GM19467 (cell line): ENCODE measurements around the gene GOLPH3.
"Not testable (repeated sequence)": the region's sequence is repeated elsewhere in the genome, so short reads cannot be mapped to it uniquely, and the experiment has no call there.

ENCODE experiments used
- ATAC-seq: cut with Tn5 transposase; IDR thresholded peaks from one replicate; pipeline ENCODE4 v1.9.1; 2021; ENCODE audit warnings: mild to moderate bottlenecking, moderate library complexity; ENCODE audit not compliant: unreplicated experiment

Gene GOLPH3

DNA sequence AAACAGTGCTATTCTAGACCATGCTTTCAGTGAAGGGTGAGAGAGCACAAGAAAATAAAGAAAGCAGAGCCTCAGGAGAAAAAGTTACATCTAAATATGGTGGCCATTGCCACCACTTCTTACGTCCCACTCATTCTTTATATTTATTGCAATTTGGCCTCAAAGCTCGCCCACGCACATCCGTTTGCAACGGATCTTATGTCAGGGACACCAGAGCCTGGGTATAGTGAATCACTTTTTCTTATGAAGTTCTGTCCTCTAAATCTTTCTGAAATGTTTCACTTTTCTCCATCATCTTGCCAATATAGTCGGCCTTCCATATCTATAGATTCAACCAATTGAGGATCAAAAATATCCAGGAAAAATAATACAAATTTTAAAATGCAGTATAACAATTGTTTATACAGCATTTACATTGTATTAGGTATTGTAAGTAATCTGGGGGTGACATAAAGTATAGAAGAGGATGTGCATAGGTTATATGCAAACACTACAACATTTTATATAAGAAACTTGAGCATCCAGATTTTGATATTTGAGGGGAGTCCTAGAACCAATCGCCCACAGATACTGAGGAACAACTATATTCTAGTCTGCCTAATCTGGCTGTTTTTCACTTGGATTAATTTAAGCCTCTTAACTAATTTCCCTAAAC, 35.2 kb downstream of the GOLPH3 start:
- ATAC-seq: no peak

DNA sequence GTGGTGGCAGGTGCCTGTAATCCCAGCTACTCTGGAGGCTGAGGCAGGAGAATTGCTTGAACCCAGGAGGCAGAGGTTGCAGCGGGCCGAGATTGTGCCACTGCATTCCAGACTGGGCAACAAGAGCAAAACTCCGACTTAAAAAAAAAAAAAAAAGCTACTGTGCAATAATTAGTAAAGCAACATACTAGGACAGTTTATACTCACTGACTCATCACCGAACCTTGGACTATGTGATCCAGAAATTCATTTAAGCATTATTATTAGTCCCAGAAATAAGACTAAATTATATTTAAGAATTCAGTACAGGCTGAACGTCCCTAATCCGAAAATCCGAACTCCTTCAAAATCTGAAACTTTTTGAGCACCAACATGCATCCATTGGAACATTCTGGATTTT, 37.8 kb downstream of the GOLPH3 start:
- no peak for ATAC-seq

DNA sequence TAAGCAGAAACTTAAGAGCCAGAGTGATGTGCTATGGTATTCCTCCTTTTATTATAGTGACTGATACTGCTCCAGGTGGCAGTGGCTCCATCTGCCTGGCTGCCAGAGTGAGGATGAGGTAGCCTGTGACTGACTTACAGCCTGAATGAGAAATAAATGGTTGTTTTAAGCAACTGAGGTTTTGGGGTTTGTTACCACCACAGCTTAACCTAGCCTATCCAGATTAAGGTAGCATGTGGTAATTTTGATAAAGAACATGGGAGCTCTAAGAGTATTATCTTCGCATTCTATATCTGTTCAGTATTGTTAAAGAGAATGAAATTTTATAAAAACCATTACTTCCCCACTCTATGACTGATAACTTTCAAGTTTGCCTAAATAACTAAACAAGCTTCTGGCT, 39.0 kb downstream of the GOLPH3 start:
- no peak for ATAC-seq

DNA sequence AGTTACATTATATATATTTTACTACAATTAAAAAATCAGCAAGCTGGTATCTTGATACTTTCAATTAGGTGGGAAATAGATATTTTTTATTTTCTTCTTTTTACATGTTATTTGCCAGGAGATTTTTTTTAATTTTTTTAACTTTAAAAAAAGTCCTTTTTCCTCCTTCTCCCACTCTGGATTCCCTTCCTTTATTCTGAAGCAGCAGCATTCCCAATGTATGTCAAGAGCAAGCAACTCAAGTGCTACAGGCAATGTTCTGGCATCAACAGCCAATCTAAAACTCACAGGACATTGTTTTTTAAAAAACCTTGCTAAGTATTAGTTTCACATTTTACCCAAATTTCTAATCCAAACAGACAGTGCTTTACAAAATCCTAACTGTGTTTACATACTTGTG, 41.4 kb downstream of the GOLPH3 start:
- ATAC-seq: no peak

DNA sequence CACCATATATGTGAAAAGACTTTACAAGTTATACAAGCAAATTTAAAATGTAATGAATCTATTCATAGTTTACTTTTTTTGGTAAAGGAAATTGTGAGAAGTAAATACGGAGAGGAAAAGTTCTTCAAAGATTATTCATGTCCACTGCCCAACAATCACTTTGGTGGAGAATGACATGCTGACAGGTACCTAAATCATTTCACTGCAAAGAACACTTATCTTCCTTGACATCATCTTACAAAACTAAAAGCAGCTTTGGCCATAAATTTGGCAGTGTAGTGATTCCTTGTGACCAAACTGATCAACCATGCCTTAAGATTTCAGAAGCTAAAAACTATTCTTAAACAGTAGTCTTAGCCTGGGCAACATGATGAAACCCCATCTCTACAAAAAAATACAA, 42.5 kb downstream of the GOLPH3 start:
- ATAC-seq: no peak

DNA sequence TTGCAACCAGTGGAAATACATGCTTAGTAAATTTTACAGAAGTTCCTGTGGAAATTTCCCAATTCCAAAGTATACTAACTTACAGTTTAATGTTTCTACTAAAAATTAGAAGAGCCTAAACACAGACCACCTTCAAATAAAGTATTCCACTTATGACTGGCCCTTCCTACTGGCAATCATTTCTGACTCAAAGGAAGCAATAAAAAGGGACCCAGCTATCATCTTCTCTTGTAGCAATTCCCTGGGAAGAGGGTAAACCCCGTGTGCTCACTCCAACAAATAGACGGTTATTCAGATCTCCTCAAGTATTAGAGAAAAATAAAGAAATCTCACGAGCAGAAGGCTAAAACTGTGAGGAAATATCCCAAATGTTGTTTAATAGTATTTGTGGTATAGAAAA, 43.3 kb downstream of the GOLPH3 start:
- ATAC-seq: no peak

DNA sequence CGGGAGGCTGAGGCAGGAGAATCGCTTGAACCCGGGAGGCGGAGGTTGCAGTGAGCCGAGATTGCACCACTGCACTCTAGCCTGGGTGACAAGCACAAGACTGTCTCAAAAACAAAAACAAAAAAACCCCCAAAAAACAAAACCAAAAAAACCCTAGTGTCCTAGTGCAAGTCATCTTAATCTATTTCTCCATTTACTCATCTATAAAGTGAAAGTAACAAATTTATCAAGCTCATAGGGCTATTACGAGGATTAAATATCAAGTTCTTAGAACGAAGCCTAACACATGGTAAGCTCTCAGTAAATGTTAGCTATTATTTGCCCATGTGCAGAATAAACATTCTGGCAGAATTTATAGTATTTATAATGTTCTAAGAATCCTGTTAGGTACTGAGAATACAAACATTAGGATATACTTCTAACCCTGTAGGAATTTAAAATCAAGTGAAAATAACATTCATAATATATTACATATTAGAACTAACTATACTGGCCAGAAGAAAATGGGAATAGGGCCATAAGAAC, 45.0 kb downstream of the GOLPH3 start:
- ATAC-seq: no peak

DNA sequence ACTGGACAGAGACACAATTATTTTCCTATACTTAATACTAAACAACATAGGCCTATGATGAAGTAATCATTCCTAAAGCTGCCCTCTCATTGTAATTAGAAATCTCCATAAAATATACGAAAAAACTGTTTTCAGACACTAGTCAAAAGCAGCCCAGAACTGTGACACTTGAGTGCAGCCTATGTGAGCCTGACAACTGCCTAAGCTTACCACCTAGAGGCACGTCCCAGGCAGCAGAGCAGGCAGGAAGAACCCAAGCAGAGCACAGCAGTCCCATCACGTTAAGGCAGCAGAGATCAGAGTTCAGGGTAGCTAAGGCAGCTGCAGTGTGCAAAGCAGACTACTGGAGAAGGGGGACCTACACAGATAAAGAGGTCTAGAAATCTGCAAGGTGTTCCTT, 46.4 kb downstream of the GOLPH3 start:
- no peak for ATAC-seq

DNA sequence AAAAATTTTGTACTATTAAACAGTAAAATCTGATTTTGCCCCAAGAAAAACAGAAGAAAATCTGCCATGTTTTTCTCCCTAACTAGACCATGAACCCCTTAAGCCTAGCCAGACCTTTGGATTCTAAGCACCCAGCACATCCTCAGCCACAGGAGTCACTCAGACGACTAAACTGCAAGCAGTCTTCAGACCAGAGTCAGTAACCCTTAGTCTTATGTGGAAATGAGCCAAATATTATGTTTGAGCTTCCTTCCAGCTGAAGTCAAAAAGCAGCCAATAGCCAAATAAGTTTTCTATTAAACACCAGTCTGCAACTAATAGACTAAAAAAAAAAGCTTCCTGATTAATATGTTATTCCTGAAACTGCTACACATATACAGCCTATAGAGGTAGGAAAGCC, 47.4 kb downstream of the GOLPH3 start:
- ATAC-seq: no peak

DNA sequence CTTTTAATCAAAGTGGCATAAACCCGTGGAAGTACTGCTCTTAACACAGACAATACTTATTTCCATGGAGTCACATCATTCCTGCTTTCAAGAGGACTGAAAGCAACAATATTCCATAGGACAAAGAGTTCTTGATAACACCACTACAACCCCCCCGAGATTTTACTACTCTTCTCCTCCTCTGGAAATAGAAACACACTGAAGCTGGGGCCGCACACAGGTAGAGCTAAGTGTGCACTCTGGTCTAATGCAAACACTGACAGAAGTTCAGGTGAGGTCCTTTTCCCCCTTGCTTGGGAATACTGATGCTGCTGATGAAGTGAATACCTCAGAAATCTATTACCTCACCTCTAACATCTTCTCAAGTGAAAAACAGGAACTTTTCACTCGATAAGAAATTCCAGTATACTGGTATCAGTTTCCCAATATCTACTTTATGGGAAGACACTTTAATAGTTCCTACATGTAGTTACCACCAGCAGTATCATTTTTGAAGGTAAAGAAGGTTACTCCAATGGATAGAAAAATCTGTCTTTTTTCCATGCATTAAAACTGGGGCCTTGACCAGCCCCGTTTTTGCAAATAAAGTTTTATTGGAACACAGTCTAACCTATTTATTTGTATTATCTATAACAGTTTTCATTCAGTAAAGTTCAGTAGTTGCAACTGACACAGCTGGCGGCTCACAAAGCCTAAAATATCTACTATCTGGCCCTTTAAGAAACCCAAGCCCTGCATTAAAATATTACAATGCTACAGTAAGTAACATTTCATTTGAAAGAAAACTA, 50.0 kb downstream of the GOLPH3 start:
- ATAC-seq: no peak

DNA sequence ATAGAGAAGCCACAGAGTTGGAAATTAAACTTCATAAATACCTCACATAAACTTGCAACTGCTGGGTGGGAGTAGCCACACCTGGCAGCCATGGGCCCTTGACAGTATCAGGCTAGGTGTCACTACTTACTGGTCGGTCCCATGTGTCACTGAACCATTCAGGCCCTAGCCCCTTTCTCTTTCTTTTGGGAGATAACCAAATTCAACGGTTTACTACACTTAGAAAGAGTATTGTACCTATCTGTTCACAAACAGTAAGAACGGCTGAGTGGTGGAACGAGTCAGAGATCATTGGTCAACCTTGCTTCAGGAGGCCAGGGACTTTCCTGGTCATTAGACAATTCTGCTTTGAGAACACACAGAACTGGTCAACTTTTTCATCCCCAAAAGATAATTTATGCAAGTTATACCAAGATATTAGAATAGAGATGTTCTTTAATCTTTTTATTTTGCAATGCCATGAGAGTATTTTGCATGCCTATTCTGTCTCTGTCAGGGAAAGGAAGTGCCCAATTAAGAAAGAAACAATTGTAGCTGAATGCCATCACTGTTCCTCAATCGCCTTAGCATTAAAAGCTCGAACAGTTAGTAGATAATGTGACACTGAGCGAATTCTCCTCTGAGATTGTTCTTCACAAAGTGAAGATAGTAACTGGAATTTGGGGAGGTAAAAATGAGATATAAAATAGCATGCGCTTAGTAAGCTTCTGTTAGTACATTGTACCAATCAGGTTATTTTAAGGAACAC, 50.9 kb downstream of the GOLPH3 start:
- ATAC-seq: no peak

DNA sequence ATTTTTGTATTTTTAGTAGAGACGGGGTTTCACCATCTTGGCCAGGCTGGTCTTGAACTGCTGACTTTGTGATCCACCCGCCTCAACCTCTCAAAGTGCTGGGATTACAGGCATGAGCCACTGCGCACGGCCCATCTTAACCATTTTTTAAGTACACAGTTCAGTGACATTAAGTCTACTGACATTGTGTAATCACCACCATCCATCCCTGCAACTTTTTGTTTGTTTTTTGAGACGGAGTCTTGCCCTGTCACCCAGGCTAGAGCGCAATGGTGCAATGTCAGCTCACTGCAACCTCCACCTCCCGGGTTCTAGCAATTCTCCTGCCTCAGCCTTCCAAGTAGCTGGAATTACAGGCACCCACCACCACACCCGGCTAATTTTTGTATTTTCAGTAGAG, 55.2 kb downstream of the GOLPH3 start:
- ATAC-seq: not testable (repeated sequence)

DNA sequence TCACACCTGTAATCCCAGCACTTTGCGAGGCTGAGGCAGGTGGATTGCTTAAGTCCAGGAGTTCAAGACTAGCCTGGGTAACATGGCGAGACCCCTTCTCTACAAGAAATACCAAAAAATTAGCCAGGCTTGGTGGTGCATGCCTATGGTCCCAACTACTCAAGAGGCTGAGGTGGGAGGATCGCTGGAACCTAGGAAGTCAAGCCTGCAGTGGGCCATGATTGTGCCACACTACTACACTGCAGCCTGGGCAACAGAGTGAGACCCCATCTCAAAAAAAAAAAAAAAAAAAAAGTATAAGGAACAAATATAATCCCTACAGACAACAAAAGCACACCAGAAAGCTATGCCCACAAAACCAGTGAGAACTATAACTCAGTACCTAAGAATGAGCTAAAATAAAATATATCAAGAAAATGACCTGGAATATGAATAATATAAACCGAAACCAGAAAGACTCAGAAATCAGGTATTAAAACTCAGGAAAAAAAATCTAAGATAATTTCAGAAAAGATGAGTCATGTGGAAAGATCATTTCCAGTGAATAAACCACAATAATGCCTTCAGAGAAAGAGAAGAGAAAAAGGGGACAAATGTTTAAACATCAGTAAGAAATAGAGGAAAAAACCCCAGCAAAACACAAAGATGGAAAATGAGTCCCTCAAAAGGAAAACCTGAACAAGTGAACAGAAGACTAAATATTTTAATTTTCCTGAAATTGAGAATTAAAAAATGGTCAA, 57.4 kb downstream of the GOLPH3 start:
- no peak for ATAC-seq

DNA sequence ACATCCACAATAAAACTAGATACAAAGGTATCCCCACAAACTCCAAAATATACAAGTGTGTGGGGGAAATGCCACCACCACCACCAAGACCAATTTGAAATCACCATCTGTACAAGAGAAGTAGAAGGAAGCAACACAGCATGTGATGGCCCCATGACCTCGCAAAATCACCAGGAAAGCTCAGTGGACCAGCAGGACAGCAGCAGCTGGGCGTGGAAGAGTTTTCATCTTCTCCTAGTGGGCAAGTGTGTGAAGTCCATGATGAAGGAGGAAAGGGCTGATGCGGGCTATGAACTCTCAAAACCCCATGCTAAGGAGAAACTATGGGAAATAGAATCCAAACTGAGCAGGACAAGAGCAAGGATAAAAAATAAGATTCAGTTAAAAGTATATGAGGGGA, 58.1 kb downstream of the GOLPH3 start:
- ATAC-seq: no peak

DNA sequence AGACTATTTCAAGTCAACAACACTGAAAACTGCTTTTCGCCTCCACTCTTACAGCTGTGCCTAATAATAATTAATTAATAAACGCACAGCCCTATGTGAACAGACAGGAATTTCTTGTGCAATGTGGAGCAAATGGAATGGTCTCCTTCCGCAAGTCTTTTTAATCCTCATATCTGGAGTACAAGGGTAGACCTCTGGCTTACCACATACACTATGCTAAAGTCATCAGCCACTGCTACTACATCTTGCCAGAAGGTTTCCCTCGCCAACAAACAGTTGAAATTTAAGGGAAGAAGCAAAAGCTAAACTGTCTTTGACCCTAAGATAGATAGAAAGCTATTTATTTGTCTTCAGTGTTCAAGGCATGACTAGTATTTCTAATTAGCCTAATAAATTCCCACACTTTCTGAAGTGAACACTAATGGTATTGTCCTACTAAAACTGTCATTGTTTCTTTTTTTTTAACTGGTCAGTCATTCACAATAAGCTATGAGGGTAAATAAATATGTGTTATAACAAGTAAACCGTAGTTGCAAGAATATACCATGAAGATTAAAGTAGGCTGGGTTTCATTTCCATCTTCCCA, 63.9 kb downstream of the GOLPH3 start:
- ATAC-seq: no peak

DNA sequence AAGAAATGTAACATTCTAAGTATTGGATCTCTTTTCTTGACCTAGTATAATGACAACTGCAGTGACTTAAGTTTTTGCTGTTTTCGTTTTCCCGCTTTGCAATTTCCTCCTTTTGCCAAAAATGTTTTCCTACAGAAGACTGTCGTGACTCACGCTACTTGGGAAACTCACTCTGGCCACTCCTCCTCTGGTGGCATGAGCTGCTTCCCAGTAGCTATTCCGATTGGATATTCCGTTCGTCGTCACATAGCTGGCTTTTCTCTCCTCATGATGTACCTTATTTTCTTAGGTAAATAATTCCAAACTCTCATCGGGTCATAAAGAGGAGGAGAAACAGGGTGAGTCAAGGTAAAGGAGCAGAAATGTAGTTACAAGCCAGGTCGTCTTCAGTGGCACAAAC, 64.9 kb downstream of the GOLPH3 start:
- no peak for ATAC-seq

DNA sequence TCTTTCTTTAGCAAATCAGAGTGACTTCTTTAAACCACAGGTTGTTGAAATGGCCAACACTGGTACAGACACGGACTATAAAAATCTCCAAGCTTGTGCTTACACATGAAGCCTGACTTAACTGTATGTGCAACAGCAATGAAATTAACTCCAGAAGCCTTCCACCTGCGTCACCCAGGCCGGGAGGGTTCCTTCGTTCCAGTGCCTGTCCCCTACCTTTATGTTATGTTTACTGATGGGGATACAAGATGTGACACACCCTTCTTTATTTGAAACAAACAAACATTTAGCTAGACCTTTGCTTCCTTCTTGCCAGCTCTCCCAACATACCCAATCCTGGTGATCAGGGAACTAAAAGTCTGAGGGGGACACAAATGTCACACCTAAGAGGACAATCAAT, 66.0 kb downstream of the GOLPH3 start:
- no peak for ATAC-seq

DNA sequence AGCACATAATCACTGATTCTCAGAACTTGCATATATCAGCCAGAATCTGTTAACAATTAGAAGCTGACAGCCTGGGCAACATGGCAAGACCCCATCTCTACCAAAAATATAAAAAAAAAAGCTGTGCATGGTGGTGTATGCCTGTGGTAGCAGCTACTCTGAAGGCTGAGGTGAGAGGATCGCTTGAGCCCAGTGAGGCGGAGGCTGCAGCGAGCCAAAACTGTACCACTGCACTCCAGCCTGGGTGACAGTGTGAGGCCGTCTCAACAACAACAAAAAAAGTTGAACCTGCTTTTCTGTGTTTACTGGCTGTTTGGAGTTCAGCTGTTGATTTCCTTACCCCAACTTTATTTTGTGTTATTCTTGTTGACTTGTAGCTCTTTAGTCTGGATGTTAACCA, 66.8 kb downstream of the GOLPH3 start:
- no peak for ATAC-seq

DNA sequence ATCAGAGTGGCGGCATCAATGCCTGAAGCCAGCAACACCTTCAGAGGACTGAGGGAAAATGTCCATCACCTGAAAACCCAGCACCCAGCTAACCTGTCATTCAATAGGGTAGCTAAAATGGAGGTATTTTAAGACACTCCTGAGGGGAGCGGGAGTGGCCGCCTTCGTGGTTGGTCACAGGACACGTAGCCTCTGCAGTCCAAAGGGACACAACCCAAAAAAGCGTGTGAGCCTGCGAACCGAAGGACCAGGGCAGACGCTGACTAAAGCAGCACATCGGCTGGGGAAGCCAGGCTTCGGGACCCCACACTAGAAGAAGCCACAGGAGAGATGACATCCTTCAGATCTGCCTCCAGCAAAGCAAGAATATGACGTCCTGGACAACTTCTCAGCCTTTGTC, 70.6 kb downstream of the GOLPH3 start:
- no peak for ATAC-seq

DNA sequence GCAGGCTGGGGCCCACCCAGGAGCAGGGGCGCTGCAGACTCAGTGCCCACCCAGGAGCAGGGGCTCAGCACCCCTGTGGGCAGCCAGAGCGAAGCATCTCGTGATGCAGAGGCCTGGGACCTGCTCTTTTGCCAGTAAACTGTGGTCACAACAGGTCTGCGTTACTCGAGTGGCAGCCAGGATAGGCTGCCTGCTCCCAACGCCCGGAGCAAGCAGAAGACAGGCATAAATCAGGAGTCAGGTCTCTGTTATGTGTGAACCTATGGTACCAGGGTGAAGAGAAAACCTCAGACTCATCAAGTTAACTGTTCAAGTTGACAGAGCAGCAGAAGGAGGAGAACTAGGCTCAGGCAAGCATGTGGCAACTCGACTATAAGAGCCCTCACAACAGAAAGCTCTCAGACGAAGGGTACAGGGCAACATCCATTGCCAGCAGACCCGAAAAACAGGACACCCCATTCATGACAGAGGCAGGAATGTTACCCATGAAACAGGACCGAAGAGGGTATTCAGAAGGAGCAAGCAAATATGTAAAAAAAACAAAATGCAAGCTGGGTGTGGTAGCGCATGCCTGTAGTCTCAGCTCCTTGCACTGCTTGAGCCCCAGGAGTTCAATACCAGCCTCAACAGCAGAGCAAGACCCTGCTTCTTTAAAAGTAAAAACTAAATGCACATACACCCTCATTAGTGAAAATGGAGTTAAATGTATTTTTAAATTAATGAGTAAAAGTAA, 71.7 kb downstream of the GOLPH3 start:
- no peak for ATAC-seq
